CD8-positive, alpha-beta memory T cell (primary cell): ENCODE data around the gene TMPRSS3. TPM values are rescaled to one million over a fixed set of nuclear protein-coding genes. Genes with fewer than 3 reads are reported as not detected.

ENCODE experiments used
- CTCF ChIA-PET: fragments of 350-600 bp; sonication (Branson Sonifier 250); formaldehyde crosslinking; loops from one replicate; lab custom pipeline; 2021; ENCODE audit warnings: antibody characterized with exemption; lab: Charles Lee
- POLR2A ChIA-PET: fragments of 350-600 bp; sonication (Branson Sonifier 250); formaldehyde crosslinking; loops from one replicate; lab custom pipeline; 2021; ENCODE audit warnings: antibody characterized with exemption; lab: Charles Lee
- DNase-seq, 5 donors: peaks; one replicate each; pipeline versions ENCODE4 v3.0.0 to v3.0.0-alpha.2; 2020 to 2022; ENCODE audit warnings: mixed read lengths in 1 of 5
- H3K27ac ChIP-seq: one replicate; pipeline ENCODE4 v1.7.0; 2013; ENCODE audit warnings: low read depth, mild to moderate bottlenecking, low read length, moderate library complexity
- H3K27me3 ChIP-seq: 2 replicates; pipeline ENCODE4 v1.7.0; 2013; ENCODE audit warnings: low read length, mild to moderate bottlenecking; ENCODE audit not compliant: insufficient read depth, poor library complexity, severe bottlenecking
- H3K36me3 ChIP-seq: 2 replicates; pipeline ENCODE4 v1.7.0; 2013; ENCODE audit warnings: mild to moderate bottlenecking, low read length, moderate library complexity; ENCODE audit not compliant: insufficient read depth
- H3K4me1 ChIP-seq: 2 replicates; pipeline ENCODE4 v1.7.0; 2013; ENCODE audit warnings: mild to moderate bottlenecking, low read length, moderate library complexity; ENCODE audit not compliant: insufficient read depth
- H3K4me3 ChIP-seq: 2 replicates; pipeline ENCODE4 v1.7.0; 2013; ENCODE audit warnings: mild to moderate bottlenecking, low read length
- H3K9me3 ChIP-seq: 2 replicates; pipeline ENCODE4 v1.7.0; 2013; ENCODE audit warnings: mild to moderate bottlenecking, low read length
- H3K27ac Mint-ChIP-seq, 8 donors: one replicate each; pipeline ENCODE4 v1.8.0; 2020 to 2021; ENCODE audit warnings: mixed read lengths in 8 of 8, mild to moderate bottlenecking in 6 of 8, inconsistent platforms in 3 of 8, moderate library complexity in 3 of 8
- H3K27me3 Mint-ChIP-seq, 2 donors: one replicate each; pipeline ENCODE4 v1.8.0; 2020 to 2021; ENCODE audit warnings: mixed read lengths in 2 of 2, mild to moderate bottlenecking in 1 of 2, moderate library complexity in 1 of 2
- H3K36me3 Mint-ChIP-seq, 3 donors: one replicate each; pipeline ENCODE4 v1.8.0; 2020 to 2021; ENCODE audit warnings: mixed read lengths in 3 of 3, inconsistent platforms in 1 of 3, mild to moderate bottlenecking in 1 of 3
- H3K4me1 Mint-ChIP-seq, 3 donors: one replicate each; pipeline ENCODE4 v1.8.0; 2020 to 2021; ENCODE audit warnings: mixed read lengths in 3 of 3, inconsistent platforms in 1 of 3, mild to moderate bottlenecking in 1 of 3
- H3K4me3 Mint-ChIP-seq, 7 donors: one replicate each; pipeline ENCODE4 v1.8.0; 2020 to 2021; ENCODE audit warnings: mixed read lengths in 7 of 7, mild to moderate bottlenecking in 6 of 7, moderate library complexity in 4 of 7, inconsistent platforms in 2 of 7
- H3K9me3 Mint-ChIP-seq, 5 donors: one replicate each; pipeline ENCODE4 v1.8.0; 2020 to 2022; ENCODE audit warnings: mixed read lengths in 5 of 5, mild to moderate bottlenecking in 3 of 5, moderate library complexity in 2 of 5, inconsistent platforms in 1 of 5
- polyA plus RNA-seq: library from polyadenylated mRNA; unstranded; fragments of 300-500 nt; fragmentation: Illumina TruSeq; gene quantifications from one replicate; pipeline ENCODE4 v1.2.3, GENCODE V29; 2021
- total RNA-seq, 2 experiments: library from RNA; stranded (reverse); gene quantifications; one replicate each; pipeline ENCODE4 v1.2.3, GENCODE V29; 2021

Gene TMPRSS3
- 10 to 100 TPM; 19.6 to 20.4 TPM for total RNA-seq
- 2.0 TPM for polyA plus RNA-seq

DNA sequence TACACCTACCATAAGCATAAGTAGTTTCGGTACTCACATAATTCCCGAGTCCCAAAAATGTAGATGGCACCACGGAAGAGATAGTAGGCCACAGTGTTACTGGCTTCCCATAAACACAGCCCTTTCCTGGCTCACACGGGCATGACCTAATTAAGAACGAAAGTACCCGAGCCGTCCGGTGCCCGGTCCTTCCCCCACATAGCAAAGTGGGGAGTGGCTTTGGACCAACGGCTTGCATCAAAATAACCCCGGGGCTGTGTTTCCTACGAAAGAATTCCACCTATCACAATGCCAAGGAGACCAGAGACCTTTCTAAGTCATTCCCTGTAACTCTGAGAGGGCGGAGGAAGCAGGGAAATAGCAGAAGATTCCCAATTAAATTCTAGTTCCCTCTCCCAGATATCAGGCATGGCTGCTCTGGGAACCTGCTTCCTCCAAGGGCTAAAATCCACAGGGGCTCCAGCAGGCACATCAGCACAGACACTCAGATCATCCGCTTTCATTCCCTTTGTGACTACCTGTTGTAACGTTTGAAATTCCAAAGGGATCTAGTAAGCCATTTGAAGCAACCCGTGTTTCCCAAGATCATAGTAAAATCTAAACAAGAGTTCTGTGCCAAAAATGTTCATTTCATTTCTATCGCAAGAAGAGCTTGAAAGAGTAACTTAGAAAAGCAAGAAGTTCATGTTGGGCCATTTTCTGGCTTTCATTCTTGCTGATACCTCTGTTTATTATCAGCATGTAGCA is at the start of gene TMPRSS3:
Gene TMPRSS3, minus strand, starts transcription at position 148 of the 747 bp plus-strand sequence. CDS start 635 bp downstream, outside the sequence.
- Mint-ChIP-seq H3K4me3 (no peak within 1 kb of the TSS), H3K36me3 (no peaks in the 10 kb centered on the region), H3K4me1 (peaks cover 26 to 54% (median 46%) of the 10 kb centered on the region in 3 donors), H3K27ac (peak within 1 kb of the TSS in 4 of 8 donors; percentile 42 to 55 (median 49)), H3K27me3 (peaks cover 0 to 2% of the 10 kb centered on the region in 2 donors), H3K9me3 (no peaks in the 10 kb centered on the region)
- Histone ChIP-seq H3K36me3 (no peaks in the 10 kb centered on the region), H3K27me3 (no peaks in the 10 kb centered on the region), H3K4me3 (no peak within 1 kb of the TSS), H3K9me3 (no peaks in the 10 kb centered on the region), H3K27ac (no peak within 1 kb of the TSS), H3K4me1 (peaks cover 35% of the 10 kb centered on the region)
- DNase-seq = no peak
- CTCF ChIA-PET = no interaction called here
- POLR2A ChIA-PET = interaction anchor here (0.6 kb wide), 1 partner anchor 8 kb away, joined by 3 read pairs; the partner anchor contains the start of gene UBASH3A

- ChIA-PET CTCF (interaction anchor here (1.1 to 1.8 kb wide), 3 partner anchors 16 to 108 kb away, joined by 3 to 6 read pairs (median 5); no protein-coding TSS in a partner anchor), POLR2A (no interaction called here)
- Histone ChIP-seq H3K9me3 (no peaks in the 10 kb centered on the region), H3K4me3 (no peak overlapping the region), H3K4me1 (peaks cover 13% of the 10 kb centered on the region), H3K36me3 (peaks cover 36% of the 10 kb centered on the region), H3K27ac (no peak overlapping the region), H3K27me3 (no peaks in the 10 kb centered on the region)
- no peaks in the 10 kb centered on the region for H3K27me3 Mint-ChIP-seq
- no peak for DNase-seq
- H3K9me3 Mint-ChIP-seq = no peaks in the 10 kb centered on the region
- peaks cover 29 to 49% (median 35%) of the 10 kb centered on the region in 3 donors for H3K4me1 Mint-ChIP-seq
- H3K27ac Mint-ChIP-seq = peak overlapping the region in 2 of 8 donors; percentile 36 to 87
- no peak overlapping the region for H3K4me3 Mint-ChIP-seq
- H3K36me3 Mint-ChIP-seq = peaks cover 0 to 83% (median 12%) of the 10 kb centered on the region in 3 donors
Measured at GRCh38 chr21:42445311-42445710, 49.5 kb upstream of the TMPRSS3 start.

GRCh38 chr21:42444745-42445059 is 48.9 kb upstream of the TMPRSS3 start:
- peaks cover 29 to 49% (median 35%) of the 10 kb centered on the region in 3 donors for H3K4me1 Mint-ChIP-seq

DNA sequence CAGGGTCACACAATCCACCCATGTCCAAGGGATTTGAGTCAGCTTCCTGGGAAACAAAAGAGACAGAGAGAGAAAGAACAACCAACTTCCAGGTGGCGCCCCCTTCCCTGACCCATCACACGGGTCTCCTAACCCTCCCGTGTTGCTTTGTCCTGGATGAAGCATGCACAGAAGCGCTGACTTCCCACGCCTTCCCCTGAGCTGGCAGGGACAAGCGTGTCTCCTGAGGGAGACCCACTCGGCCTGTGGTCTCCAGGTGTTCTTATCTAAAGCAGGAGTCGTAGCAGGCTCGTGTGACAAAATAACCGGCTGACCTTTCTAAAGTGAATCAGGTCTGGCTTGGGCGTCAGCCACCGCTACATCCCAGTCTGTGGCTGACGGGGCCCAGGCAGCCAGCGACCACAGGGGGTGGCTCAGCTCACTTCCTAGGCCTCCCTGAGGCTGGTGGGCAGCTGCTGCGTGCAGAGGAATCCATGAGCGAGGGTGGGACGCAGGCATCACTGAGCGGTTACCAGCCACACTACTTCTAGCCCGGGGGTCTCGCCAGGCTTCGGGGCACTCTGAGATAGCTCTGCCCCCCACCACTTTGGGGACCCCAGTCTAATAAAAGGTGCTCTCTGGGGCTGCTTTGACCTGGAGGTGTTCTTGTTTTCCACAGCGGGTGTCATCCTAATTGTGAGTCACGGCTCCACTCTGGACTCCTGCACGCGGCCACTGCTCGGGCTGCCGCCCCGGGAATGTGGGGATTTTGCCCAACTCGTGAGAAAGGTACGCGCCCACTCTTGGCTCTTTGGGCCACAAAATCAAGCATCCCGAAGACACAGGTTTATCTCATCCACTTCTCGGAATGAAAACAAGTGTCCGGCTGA is 48.3 kb upstream of the TMPRSS3 start:
- H3K4me3 Mint-ChIP-seq = no peak overlapping the region
- H3K36me3 Mint-ChIP-seq = peaks cover 9 to 92% (median 15%) of the 10 kb centered on the region in 3 donors
- H3K9me3 Mint-ChIP-seq = no peaks in the 10 kb centered on the region
- H3K27ac ChIP-seq = no peak overlapping the region
- peaks cover 1% of the 10 kb centered on the region for H3K4me1 ChIP-seq
- peak overlapping the region in 2 of 8 donors; percentile 38 to 88 for H3K27ac Mint-ChIP-seq
- H3K4me3 ChIP-seq = no peak overlapping the region
- peaks cover 33 to 49% (median 35%) of the 10 kb centered on the region in 3 donors for H3K4me1 Mint-ChIP-seq
- no peak for DNase-seq
- H3K9me3 ChIP-seq = no peaks in the 10 kb centered on the region
- ChIA-PET POLR2A (no interaction called here), CTCF (interaction anchor here (1.1 kb wide), 1 partner anchor 15 kb away, joined by 3 read pairs; no protein-coding TSS in a partner anchor)
- H3K36me3 ChIP-seq = peaks cover 42% of the 10 kb centered on the region
- H3K27me3 ChIP-seq = no peaks in the 10 kb centered on the region
- H3K27me3 Mint-ChIP-seq = no peaks in the 10 kb centered on the region

More at GRCh38 chr21:42444745-42445059, 48.9 kb upstream of the TMPRSS3 start:
- Mint-ChIP-seq H3K4me3 (no peak overlapping the region), H3K9me3 (no peaks in the 10 kb centered on the region), H3K27me3 (no peaks in the 10 kb centered on the region), H3K36me3 (peaks cover 3 to 87% (median 12%) of the 10 kb centered on the region in 3 donors), H3K27ac (peak overlapping the region in 2 of 8 donors; percentile 23 to 87)
- Histone ChIP-seq H3K27me3 (no peaks in the 10 kb centered on the region), H3K4me3 (no peak overlapping the region), H3K9me3 (no peaks in the 10 kb centered on the region), H3K4me1 (peaks cover 7% of the 10 kb centered on the region), H3K27ac (no peak overlapping the region), H3K36me3 (peaks cover 40% of the 10 kb centered on the region)
- no peak for DNase-seq
- ChIA-PET CTCF (interaction anchor here (1.1 to 1.8 kb wide), 2 partner anchors 15 to 84 kb away, joined by 3 to 5 read pairs; no protein-coding TSS in a partner anchor), POLR2A (no interaction called here)

DNA sequence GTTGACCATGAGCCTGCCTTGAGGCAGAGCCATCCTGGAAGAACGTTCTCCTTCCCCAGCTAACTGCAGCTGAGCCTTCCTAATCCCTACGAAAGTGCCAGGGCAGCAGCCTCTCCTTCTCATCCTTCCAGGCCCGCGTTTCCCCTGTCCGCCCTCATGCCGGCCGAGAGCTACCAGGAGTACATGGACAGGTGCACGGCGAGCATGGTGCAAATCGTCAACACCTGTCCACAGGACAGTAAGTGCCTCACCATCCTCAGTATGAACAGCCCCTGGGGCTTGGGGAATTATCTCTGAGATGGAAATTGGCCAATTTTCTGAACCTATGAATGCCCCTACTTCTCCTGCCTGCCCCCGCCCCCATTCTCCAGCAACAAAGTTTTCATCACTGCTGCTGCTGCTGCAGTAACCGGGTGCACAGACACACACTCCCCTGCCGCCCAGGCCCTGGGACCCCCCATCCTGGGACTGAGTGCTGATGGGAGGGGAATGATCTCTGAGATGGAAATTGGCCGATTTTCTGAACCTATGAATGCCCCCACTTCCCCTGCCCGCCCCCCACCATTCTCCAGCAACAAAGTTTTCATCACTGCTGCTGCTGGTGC is 47.4 kb upstream of the TMPRSS3 start:
- Histone ChIP-seq H3K9me3 (no peaks in the 10 kb centered on the region), H3K27me3 (no peaks in the 10 kb centered on the region), H3K4me1 (no peaks in the 10 kb centered on the region), H3K4me3 (no peak overlapping the region), H3K36me3 (peaks cover 42% of the 10 kb centered on the region), H3K27ac (no peak overlapping the region)
- H3K4me1 Mint-ChIP-seq = peaks cover 36 to 53% (median 38%) of the 10 kb centered on the region in 3 donors
- no peaks in the 10 kb centered on the region for H3K9me3 Mint-ChIP-seq
- POLR2A ChIA-PET = no interaction called here
- H3K27me3 Mint-ChIP-seq = no peaks in the 10 kb centered on the region
- no peak for DNase-seq
- peaks cover 10 to 98% (median 17%) of the 10 kb centered on the region in 3 donors for H3K36me3 Mint-ChIP-seq
- H3K4me3 Mint-ChIP-seq = no peak overlapping the region
- CTCF ChIA-PET = no interaction called here
- peak overlapping the region in 5 of 8 donors; percentile 10 to 88 (median 52) for H3K27ac Mint-ChIP-seq

GRCh38 chr21:42441963-42442362 is 46.1 kb upstream of the TMPRSS3 start:
- Histone ChIP-seq H3K36me3 (peaks cover 42% of the 10 kb centered on the region), H3K27ac (no peak overlapping the region), H3K4me1 (no peaks in the 10 kb centered on the region), H3K27me3 (no peaks in the 10 kb centered on the region), H3K9me3 (no peaks in the 10 kb centered on the region), H3K4me3 (no peak overlapping the region)
- ChIA-PET POLR2A (no interaction called here), CTCF (interaction anchor here (1.1 kb wide), 2 partner anchors 10 to 296 kb away, joined by 3 read pairs; no protein-coding TSS in a partner anchor)
- peaks cover 35 to 52% (median 37%) of the 10 kb centered on the region in 3 donors for H3K4me1 Mint-ChIP-seq
- peaks cover 12 to 98% (median 21%) of the 10 kb centered on the region in 3 donors for H3K36me3 Mint-ChIP-seq
- no peak for DNase-seq
- peak overlapping the region in 5 of 8 donors; percentile 22 to 81 (median 66) for H3K27ac Mint-ChIP-seq
- H3K9me3 Mint-ChIP-seq = no peaks in the 10 kb centered on the region
- H3K4me3 Mint-ChIP-seq = no peak overlapping the region
- H3K27me3 Mint-ChIP-seq = no peaks in the 10 kb centered on the region

DNA sequence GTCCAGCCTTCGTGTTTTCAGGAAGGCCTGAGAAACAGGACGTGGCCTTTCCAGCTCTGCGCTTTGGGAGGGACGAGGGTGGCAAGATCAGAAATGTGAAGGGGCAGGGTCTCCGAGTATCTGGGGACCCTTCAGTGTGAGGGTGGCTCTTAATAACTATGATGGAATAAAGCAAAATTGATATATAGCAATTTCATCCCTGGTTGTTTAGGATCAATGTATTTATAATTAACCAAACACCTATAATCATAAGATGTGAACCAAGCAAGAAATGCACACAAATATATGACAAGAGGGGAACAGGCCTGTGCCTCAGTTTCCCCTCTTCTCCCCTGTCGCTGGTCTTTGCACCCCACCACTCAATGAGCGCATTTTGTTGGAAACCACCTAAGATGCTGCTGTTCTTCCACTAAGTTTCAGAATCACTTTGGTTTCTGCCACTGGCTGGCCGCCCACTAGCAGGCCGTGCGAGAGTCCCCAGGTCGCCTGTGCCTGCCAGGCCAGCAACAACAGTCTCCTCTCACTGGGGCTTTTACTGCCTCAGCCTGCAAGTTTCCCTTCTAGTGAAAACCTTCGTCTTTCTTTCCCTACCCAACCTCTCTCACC is 44.4 kb upstream of the TMPRSS3 start:
- H3K4me1 Mint-ChIP-seq = peaks cover 43 to 58% (median 50%) of the 10 kb centered on the region in 3 donors

More for the DNA sequence above, 44.4 kb upstream of the TMPRSS3 start:
- CTCF ChIA-PET = no interaction called here
- H3K9me3 ChIP-seq = no peaks in the 10 kb centered on the region
- Mint-ChIP-seq H3K9me3 (no peaks in the 10 kb centered on the region), H3K27me3 (no peaks in the 10 kb centered on the region), H3K27ac (peak overlapping the region; percentile 10 to 95 (median 86)), H3K36me3 (peaks cover 23 to 97% (median 27%) of the 10 kb centered on the region in 3 donors), H3K4me3 (peak overlapping the region in 1 of 7 donors; percentile 49)
- H3K4me1 ChIP-seq = peaks cover 11% of the 10 kb centered on the region
- no peaks in the 10 kb centered on the region for H3K27me3 ChIP-seq
- no peak for DNase-seq
- H3K36me3 ChIP-seq = peaks cover 56% of the 10 kb centered on the region
- no peak overlapping the region for H3K27ac ChIP-seq
- no peak overlapping the region for H3K4me3 ChIP-seq
- POLR2A ChIA-PET = interaction anchor here (1.2 kb wide), 1 partner anchor 15 kb away, joined by 5 read pairs; no protein-coding TSS in a partner anchor
